Mucosa of rectum (tissue), 2 donors: ENCODE data around the gene ATXN8OS.

ENCODE experiments used
- H3K27ac ChIP-seq, 2 donors: one replicate each; pipeline ENCODE4 v1.7.0; 2013; ENCODE audit warnings: inconsistent platforms in 2 of 2, low read depth in 2 of 2, low read length in 2 of 2
- H3K27me3 ChIP-seq, 2 donors: one replicate each; pipeline ENCODE4 v1.7.0; 2013; ENCODE audit warnings: low read length in 2 of 2; ENCODE audit not compliant: control insufficient read depth in 2 of 2, insufficient read depth in 2 of 2
- H3K36me3 ChIP-seq, 2 donors: one replicate each; pipeline ENCODE4 v1.7.0; 2013; ENCODE audit warnings: low read length in 2 of 2; ENCODE audit not compliant: control insufficient read depth in 2 of 2, insufficient read depth in 2 of 2
- H3K4me1 ChIP-seq, 2 donors: one replicate each; pipeline ENCODE4 v1.7.0; 2013; ENCODE audit warnings: low read length in 2 of 2, mild to moderate bottlenecking in 1 of 2; ENCODE audit not compliant: control insufficient read depth in 2 of 2, insufficient read depth in 2 of 2
- H3K4me3 ChIP-seq, 2 donors: one replicate each; pipeline ENCODE4 v1.7.0; 2013; ENCODE audit warnings: low read length in 2 of 2
- H3K9ac ChIP-seq, 2 donors: one replicate each; pipeline ENCODE4 v1.7.0; 2013; ENCODE audit warnings: low read length in 2 of 2, low read depth in 1 of 2, mild to moderate bottlenecking in 1 of 2
- H3K9me3 ChIP-seq, 2 donors: one replicate each; pipeline ENCODE4 v1.7.0; 2013; ENCODE audit warnings: low read length in 2 of 2; ENCODE audit not compliant: control insufficient read depth in 2 of 2
- donor health status: healthy.
- donor health status: Normal muscosa, but diverticular disease.

Gene ATXN8OS

GRCh38 chr13:70107498-70108281 is at the start of gene ATXN8OS:
Gene ATXN8OS (plus strand): TSS chr13:70107826.
- H3K27ac ChIP-seq: no peak within 1 kb of the TSS
- no peaks in the 10 kb centered on the region for H3K36me3 ChIP-seq
- H3K9ac ChIP-seq: no peak within 1 kb of the TSS
- peaks cover 0 to 2% of the 10 kb centered on the region in 2 donors for H3K27me3 ChIP-seq
- no peaks in the 10 kb centered on the region for H3K9me3 ChIP-seq
- H3K4me3 ChIP-seq: no peak within 1 kb of the TSS
- H3K4me1 ChIP-seq: no peaks in the 10 kb centered on the region

GRCh38 chr13:70080012-70080411 is 27.6 kb upstream of the ATXN8OS start:
- no peak overlapping the region for H3K9ac ChIP-seq
- no peaks in the 10 kb centered on the region for H3K36me3 ChIP-seq
- no peaks in the 10 kb centered on the region for H3K27me3 ChIP-seq
- no peaks in the 10 kb centered on the region for H3K9me3 ChIP-seq
- no peak overlapping the region for H3K27ac ChIP-seq
- H3K4me3 ChIP-seq: no peak overlapping the region
- H3K4me1 ChIP-seq: no peaks in the 10 kb centered on the region

GRCh38 chr13:70087247-70087646 is 20.4 kb upstream of the ATXN8OS start:
- H3K4me3 ChIP-seq: no peak overlapping the region
- H3K9me3 ChIP-seq: no peaks in the 10 kb centered on the region
- H3K36me3 ChIP-seq: no peaks in the 10 kb centered on the region
- H3K9ac ChIP-seq: no peak overlapping the region
- no peaks in the 10 kb centered on the region for H3K4me1 ChIP-seq
- no peaks in the 10 kb centered on the region for H3K27me3 ChIP-seq
- H3K27ac ChIP-seq: no peak overlapping the region

GRCh38 chr13:70088926-70089325 is 18.7 kb upstream of the ATXN8OS start:
- H3K27ac ChIP-seq: no peak overlapping the region
- no peak overlapping the region for H3K4me3 ChIP-seq
- H3K9me3 ChIP-seq: no peaks in the 10 kb centered on the region
- H3K27me3 ChIP-seq: no peaks in the 10 kb centered on the region
- no peak overlapping the region for H3K9ac ChIP-seq
- H3K4me1 ChIP-seq: no peaks in the 10 kb centered on the region
- no peaks in the 10 kb centered on the region for H3K36me3 ChIP-seq

- Histone ChIP-seq H3K27ac (no peak overlapping the region), H3K27me3 (no peaks in the 10 kb centered on the region), H3K9ac (no peak overlapping the region), H3K36me3 (no peaks in the 10 kb centered on the region), H3K9me3 (no peaks in the 10 kb centered on the region), H3K4me1 (no peaks in the 10 kb centered on the region), H3K4me3 (no peak overlapping the region)
Measured at GRCh38 chr13:70090036-70090723, 17.4 kb upstream of the ATXN8OS start.

GRCh38 chr13:70098669-70099068 is 9.0 kb upstream of the ATXN8OS start:
- Histone ChIP-seq H3K27me3 (no peaks in the 10 kb centered on the region), H3K4me3 (no peak overlapping the region), H3K4me1 (no peaks in the 10 kb centered on the region), H3K27ac (no peak overlapping the region), H3K9ac (no peak overlapping the region), H3K36me3 (no peaks in the 10 kb centered on the region), H3K9me3 (no peaks in the 10 kb centered on the region)

GRCh38 chr13:70104481-70104880 is 3.1 kb upstream of the ATXN8OS start:
- Histone ChIP-seq H3K27ac (no peak overlapping the region), H3K36me3 (no peaks in the 10 kb centered on the region), H3K4me3 (no peak overlapping the region), H3K27me3 (peaks cover 0 to 2% of the 10 kb centered on the region in 2 donors), H3K4me1 (no peaks in the 10 kb centered on the region), H3K9ac (no peak overlapping the region), H3K9me3 (no peaks in the 10 kb centered on the region)

GRCh38 chr13:70107125-70107497 is 515 bp upstream of the ATXN8OS start:
- Histone ChIP-seq H3K27ac (no peak overlapping the region), H3K4me3 (no peak overlapping the region), H3K27me3 (peaks cover 0 to 2% of the 10 kb centered on the region in 2 donors), H3K9ac (no peak overlapping the region), H3K36me3 (no peaks in the 10 kb centered on the region), H3K4me1 (no peaks in the 10 kb centered on the region), H3K9me3 (no peaks in the 10 kb centered on the region)

- H3K9ac ChIP-seq: no peak within 1 kb of the TSS
- H3K9me3 ChIP-seq: no peaks in the 10 kb centered on the region
- no peaks in the 10 kb centered on the region for H3K36me3 ChIP-seq
- H3K27me3 ChIP-seq: peaks cover 0 to 2% of the 10 kb centered on the region in 2 donors
- no peaks in the 10 kb centered on the region for H3K4me1 ChIP-seq
- H3K27ac ChIP-seq: no peak within 1 kb of the TSS
- H3K4me3 ChIP-seq: no peak within 1 kb of the TSS
Measured at GRCh38 chr13:70108356-70109105, 905 bp downstream of the ATXN8OS start, which contains the start of gene KLHL1. Gene KLHL1 (minus strand): TSS chr13:70108452. CDS start chr13:70107699, 753 bp downstream.

- no peak overlapping the region for H3K9ac ChIP-seq
- H3K4me3 ChIP-seq: no peak overlapping the region
- no peaks in the 10 kb centered on the region for H3K9me3 ChIP-seq
- H3K36me3 ChIP-seq: no peaks in the 10 kb centered on the region
- no peak overlapping the region for H3K27ac ChIP-seq
- no peaks in the 10 kb centered on the region for H3K27me3 ChIP-seq
- H3K4me1 ChIP-seq: no peaks in the 10 kb centered on the region
Measured at GRCh38 chr13:70117338-70117905, 9.8 kb downstream of the ATXN8OS start.
